ENCODE results near the gene GCSH. TPM values are rescaled to one million over a fixed set of nuclear protein-coding genes. Genes with fewer than 3 reads are reported as not detected.

Gene GCSH
- total RNA-seq, 6 experiments from 2014 or later, result 41.8 to 77.1 (median 52.4) TPM

GRCh38 chr16:81041696-81042095, 54.5 kb downstream of the GCSH start:
- H3K4me1 ChIP-seq, result peaks cover 0 to 8% (median 5%) of the 10 kb centered on the region in 4 donors
- WGBS (ENCODE audit: insufficient coverage, low coverage, low lambda C conversion rate, missing lambda C conversion rate), result 100% methylated on average over 3 of the region's 4 CpGs

GRCh38 chr16:81040842-81041241, 55.4 kb downstream of the GCSH start:
- 88% methylated on average over 5 of the region's 5 CpGs for WGBS (ENCODE audit: insufficient coverage, low coverage, low lambda C conversion rate, missing lambda C conversion rate)
- peaks cover 0 to 48% (median 15%) of the 10 kb centered on the region in 4 donors for H3K36me3 ChIP-seq
- peaks cover 0 to 10% (median 6%) of the 10 kb centered on the region in 4 donors for H3K4me1 ChIP-seq
- DNase-seq (no peak), ATAC-seq (no peak)
- intact Hi-C loops (cut with DNase I), result no loop called here
- H3K9me3 ChIP-seq, result no peaks in the 10 kb centered on the region
- no peak for TF ChIP-seq CTCF (IDR thresholded peaks at IDR 0.05)
- TF ChIP-seq POLR2A (IDR thresholded peaks at IDR 0.05), result no peak
- H3K27ac ChIP-seq, result no peak overlapping the region
- no peaks in the 10 kb centered on the region for H3K27me3 ChIP-seq
- no peak overlapping the region for H3K4me3 ChIP-seq

More at GRCh38 chr16:81041696-81042095, 54.5 kb downstream of the GCSH start:
- peaks cover 0 to 48% (median 15%) of the 10 kb centered on the region in 4 donors for H3K36me3 ChIP-seq
- DNase-seq, result no peak
- H3K27ac ChIP-seq, result no peak overlapping the region
- TF ChIP-seq POLR2A (IDR thresholded peaks at IDR 0.05), result no peak
- no peak for TF ChIP-seq CTCF (IDR thresholded peaks at IDR 0.05)
- no peak for ATAC-seq
- H3K9me3 ChIP-seq, result no peaks in the 10 kb centered on the region
- intact Hi-C loops (cut with DNase I), result no loop called here
- H3K27me3 ChIP-seq, result no peaks in the 10 kb centered on the region
- H3K4me3 ChIP-seq, result no peak overlapping the region

- intact Hi-C loops (cut with DNase I), result no loop called here
- no peak for ATAC-seq
- Histone ChIP-seq H3K4me1 (peaks cover 0 to 14% (median 6%) of the 10 kb centered on the region in 4 donors), H3K36me3 (peaks cover 0 to 44% (median 15%) of the 10 kb centered on the region in 4 donors), H3K27ac (no peak overlapping the region), H3K9me3 (no peaks in the 10 kb centered on the region), H3K27me3 (no peaks in the 10 kb centered on the region), H3K4me3 (no peak overlapping the region)
- no peak for TF ChIP-seq POLR2A (IDR thresholded peaks at IDR 0.05)
- no peak for TF ChIP-seq CTCF (IDR thresholded peaks at IDR 0.05)
- 97% methylated on average over 2 of the region's 2 CpGs for WGBS (ENCODE audit: insufficient coverage, low coverage, low lambda C conversion rate, missing lambda C conversion rate)
- DNase-seq, result no peak
Measured at GRCh38 chr16:81040131-81040530, 56.1 kb downstream of the GCSH start.

- H3K4me1 ChIP-seq, result peaks cover 0 to 14% (median 6%) of the 10 kb centered on the region in 4 donors
- 37% methylated on average over 10 of the region's 10 CpGs for WGBS (ENCODE audit: insufficient coverage, low coverage, low lambda C conversion rate, missing lambda C conversion rate)
- ATAC-seq (no peak), DNase-seq (no peak)
- peak overlapping the region in 1 of 3 donors; percentile 70 for H3K27ac ChIP-seq
- peaks cover 0 to 13% (median 4%) of the 10 kb centered on the region in 4 donors for H3K36me3 ChIP-seq
- intact Hi-C loops (cut with DNase I), result loop anchor here in 1 of 2 donors (10.0 kb wide), 1 partner anchor 158 kb away; no protein-coding TSS in a partner anchor
- peak overlapping the region; percentile 67 to 86 (median 75) for H3K4me3 ChIP-seq
- H3K27me3 ChIP-seq, result no peaks in the 10 kb centered on the region
- no peaks in the 10 kb centered on the region for H3K9me3 ChIP-seq
- TF ChIP-seq CTCF (IDR thresholded peaks at IDR 0.05), result no peak
- no peak for TF ChIP-seq POLR2A (IDR thresholded peaks at IDR 0.05)
Measured at GRCh38 chr16:81036751-81037350, 59.3 kb downstream of the GCSH start.
